Measurements from ENCODE around the gene NYAP2.

DNA sequence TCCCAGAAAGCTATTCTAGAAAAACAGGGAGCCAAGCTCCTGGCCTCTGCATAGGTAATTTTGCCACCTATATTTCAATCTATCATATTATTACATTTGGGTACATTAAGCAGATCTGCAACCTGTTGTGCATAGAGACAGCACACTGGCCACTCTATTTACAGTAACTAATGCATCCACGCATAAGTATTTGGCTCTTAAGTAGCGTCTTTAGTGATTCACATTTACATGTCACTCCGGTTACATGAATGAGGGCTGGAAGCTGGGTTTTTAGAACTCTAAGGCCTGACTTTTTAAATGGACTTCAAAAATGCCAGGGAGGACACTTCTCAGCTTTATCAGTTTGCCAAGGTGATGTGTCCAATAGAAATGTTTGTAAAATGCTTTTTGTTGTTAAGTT lies 97.7 kb downstream of the NYAP2 start:
- no peak for TF ChIP-seq CTCF (conservative IDR thresholded peaks at IDR 0.05)
- TF ChIP-seq ZFX (IDR thresholded peaks at IDR 0.05), result no peak
